ENCODE results near the gene TBC1D22A.
"Not testable (repeated sequence)": the region's sequence is repeated elsewhere in the genome, so short reads cannot be mapped to it uniquely, and the experiment has no call there.

TBC1D22A gene

GRCh38 chr22:47154621-47155081 lies 392.2 kb downstream of the TBC1D22A start:
- no peak for DNase-seq (ENCODE audit: low read depth in 2 of 2)

DNA sequence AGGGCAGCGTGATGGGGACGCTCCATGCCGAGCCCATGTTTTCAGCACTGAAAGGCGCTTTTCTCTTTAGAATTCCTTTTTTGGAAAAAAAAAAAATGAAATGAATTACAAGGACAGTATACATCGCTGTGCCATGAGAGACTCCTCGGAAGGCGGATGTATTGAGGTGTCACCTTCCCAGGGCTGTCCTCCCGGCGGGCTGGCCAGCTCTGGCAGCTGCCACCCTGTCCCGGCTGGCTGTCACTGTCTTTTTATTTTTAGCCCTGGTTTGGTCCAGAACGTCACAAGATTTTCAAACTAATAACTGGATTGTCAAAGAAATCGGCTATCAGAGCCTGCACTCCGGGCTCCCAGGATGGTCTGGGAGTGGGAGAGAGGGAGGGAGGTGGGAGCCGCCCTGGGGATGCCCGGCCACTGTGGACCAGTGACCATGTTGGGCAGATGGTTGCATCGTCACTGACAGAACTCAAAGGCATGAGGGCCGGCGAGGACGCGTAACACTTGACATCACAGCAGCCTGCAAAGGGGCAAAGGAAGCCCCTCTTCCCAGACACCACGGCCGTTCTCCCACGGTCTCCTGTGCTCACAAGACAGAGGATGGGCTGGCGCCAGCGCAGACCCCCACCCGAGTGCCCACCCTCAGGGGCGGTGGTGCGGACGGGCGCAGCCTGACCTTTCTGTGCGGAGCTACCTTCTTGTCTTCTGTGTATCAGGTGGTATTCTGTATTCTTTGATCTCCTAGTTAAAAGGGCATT lies 392.9 kb downstream of the TBC1D22A start:
- no peak for DNase-seq (ENCODE audit: low read depth in 2 of 2)

DNA sequence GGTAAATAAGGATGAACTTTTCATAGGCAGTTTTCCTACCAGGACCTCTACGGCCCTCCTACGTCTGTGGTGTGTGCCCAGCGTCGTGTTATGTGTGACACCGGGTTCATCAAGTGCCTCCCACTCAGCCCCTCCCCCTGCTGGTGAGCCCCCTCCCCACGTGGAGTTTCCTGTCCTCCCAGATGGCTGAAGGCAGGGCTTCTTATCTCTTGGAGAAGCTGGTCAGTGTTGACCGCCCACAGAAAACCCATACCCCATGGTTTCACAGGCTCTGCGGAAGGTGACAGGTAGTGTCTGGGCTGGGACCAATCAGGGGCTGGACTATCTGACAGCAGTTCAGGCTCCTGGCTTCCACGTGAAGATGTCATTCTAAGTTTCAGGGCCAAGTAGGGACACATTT lies 393.5 kb downstream of the TBC1D22A start:
- no peak for DNase-seq (ENCODE audit: low read depth in 2 of 2)

DNA sequence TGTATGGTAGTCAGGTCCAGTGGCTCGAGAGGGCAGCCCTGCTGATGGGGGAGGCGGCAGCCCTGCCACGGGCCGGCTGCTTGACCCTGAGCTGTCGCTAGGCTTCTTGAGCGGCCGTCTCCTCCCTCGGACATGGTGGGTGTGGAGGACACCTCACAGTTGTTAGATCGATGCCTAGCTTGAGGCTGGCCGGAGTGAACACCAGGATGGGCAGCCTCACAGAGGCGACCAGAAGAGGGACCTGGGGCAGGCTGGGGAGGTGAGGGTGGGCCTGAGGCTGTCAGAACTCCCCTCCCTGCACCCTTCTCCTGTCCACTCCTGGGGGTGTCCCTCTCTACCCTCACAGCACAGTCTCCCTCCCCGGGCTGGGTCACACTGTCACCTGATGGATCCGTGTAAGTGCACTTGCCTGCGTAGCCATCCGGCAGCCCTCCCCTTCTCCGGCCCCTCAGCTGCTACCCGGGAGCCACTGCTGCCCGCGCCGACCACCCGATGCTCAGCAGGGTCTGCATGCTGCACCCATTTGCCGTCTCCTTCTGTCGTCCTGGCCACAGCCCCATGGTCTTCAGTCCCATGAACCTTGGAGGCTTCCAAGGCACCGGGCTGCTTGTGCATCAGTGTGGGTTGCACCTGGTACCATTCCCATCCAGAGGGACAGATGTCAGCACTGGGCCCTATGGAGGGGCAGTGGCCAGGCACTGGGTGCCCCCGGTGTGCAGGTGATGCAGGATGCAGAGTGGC lies 394.1 kb downstream of the TBC1D22A start:
- no peak for DNase-seq (ENCODE audit: low read depth in 2 of 2)

DNA sequence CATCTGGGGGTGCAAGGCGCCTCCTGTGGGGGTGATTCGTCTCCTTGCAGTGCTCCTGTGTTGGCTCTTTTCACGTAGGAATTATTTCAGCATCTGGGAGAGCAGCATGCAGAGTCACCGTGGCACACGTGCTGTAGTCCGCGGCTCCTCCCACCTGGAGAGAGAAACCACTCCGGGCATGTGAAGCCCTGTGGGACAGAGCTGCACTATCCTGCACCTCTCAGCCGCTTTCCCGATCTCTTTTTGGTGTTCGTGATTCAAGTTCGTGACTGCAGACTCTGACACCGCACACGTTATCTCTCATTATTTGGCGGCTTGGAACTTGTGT lies 394.6 kb downstream of the TBC1D22A start:
- no peak for DNase-seq (ENCODE audit: low read depth in 2 of 2)

DNA sequence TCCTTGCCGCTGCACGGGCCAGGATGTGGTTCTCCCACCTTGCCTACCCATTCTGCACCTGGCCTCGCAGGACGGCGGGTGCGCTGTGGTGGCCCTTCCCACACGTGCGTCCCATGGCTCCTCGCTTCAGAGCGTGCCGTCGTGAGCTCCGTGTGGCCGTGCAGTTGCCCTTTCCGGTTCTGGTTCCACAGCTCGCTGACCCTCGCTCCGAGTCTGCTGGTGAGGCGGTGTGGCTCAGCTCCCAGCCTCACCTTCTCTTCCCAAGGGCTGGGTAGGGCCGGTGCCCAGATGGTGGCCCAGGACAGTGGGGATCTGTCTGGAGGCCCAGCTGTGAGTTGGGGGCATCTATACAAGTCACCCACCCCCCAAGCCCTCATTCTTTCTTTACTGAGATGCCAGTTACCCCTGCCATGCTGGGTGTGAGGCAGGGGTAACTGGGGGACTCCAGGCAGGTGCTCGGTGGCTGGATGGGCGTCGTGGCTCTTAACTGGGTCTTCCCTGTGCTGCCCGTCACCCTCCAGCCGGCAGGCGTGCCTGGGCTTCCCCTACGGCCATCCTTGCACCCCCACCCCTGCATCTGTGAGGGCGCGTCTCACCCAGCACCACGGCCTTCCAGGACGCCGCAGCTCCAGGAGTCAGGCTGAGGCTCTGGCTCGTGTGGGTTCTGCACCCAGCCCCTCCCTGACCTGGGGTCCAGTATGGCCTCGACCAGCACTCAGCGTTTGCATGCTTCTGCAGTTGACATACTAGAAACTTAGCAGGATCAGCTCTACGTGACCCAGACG lies 395.2 kb downstream of the TBC1D22A start:
- no peak for DNase-seq (ENCODE audit: low read depth in 2 of 2)

DNA sequence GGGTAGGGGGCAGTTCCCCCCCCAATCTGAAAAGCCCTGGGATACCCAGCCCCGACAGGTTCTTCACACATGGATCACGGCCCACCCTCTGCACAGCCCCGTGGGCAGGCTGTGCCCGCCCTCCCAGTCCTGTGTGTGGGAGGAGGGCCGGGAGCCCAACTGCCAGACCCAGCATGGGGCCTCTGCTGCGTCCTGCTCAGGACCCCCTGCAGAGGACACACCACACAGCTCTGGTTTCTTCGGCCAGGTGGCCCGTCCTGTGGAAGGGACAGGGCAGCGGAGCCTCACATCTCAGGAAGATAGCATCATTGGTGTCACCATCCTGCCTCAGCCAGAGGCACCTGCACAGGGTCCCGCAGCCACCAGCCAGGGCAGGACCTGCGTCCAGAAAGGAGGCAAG lies 396.0 kb downstream of the TBC1D22A start:
- no peak for DNase-seq (ENCODE audit: low read depth in 2 of 2)

- no peak for DNase-seq (ENCODE audit: low read depth in 2 of 2)
Observed at GRCh38 chr22:47159592-47159991, 397.1 kb downstream of the TBC1D22A start.

GRCh38 chr22:47160141-47160541 lies 397.7 kb downstream of the TBC1D22A start:
- no peak for DNase-seq (ENCODE audit: low read depth in 2 of 2)

GRCh38 chr22:47160781-47161520 lies 398.5 kb downstream of the TBC1D22A start:
- DNase-seq (ENCODE audit: low read depth in 2 of 2): no peak

GRCh38 chr22:47161631-47162030 lies 399.2 kb downstream of the TBC1D22A start:
- DNase-seq (ENCODE audit: low read depth in 2 of 2): no peak

DNA sequence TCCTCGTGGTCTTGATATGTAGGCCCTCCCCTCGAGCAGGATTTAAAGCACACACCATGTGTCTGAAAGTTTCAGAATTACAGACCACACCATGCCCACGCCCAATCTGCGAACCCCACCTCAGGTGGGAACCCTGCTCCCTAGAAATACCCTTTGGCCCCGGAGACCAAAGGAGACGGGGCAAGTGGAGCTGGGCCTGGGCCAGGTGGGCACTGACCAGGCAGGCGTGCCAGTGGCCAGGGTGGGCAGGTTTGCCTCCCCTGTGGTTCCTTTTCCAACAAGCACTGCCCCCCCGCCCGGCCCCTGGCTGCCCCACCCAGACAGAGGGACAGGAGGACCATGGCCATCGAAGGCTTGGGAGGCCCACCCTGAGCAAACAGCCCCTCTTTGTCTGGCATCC lies 400.4 kb downstream of the TBC1D22A start:
- DNase-seq (ENCODE audit: low read depth in 2 of 2): no peak

- no peak for DNase-seq (ENCODE audit: low read depth in 2 of 2)
Observed at GRCh38 chr22:47163481-47163855, 401.0 kb downstream of the TBC1D22A start.

DNA sequence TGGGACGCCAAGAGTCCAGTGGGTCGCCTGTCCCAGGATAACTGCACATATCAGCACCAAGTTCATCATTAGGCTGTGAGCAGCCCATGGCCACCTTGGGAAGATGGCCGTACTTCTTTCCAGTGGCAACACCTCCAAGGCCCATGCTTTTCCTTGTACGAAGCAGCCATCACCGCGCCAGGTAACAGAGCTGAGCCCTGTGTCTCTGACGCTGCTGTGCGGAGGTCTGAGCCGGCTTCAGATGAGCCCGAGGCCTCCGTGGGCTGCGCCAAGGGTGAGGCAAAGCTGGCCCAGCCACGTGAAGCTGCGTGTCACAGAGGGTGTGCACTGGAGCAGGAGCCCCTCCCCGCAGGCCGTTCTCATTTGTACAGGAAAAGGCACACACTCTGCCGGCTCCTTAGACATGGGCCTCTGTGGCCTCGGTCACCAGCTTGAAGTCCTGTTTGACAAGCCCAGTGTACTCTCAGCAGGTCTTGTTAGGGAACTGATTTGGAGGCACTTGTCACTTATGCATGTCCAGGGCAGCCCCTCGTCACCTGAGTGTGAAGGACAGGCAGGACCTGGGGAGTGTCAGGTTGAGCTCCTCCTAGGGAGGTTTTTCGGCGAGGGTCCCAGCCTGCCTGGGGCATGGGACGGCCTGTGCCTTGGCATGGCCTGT lies 401.5 kb downstream of the TBC1D22A start:
- DNase-seq (ENCODE audit: low read depth in 2 of 2): no peak

DNA sequence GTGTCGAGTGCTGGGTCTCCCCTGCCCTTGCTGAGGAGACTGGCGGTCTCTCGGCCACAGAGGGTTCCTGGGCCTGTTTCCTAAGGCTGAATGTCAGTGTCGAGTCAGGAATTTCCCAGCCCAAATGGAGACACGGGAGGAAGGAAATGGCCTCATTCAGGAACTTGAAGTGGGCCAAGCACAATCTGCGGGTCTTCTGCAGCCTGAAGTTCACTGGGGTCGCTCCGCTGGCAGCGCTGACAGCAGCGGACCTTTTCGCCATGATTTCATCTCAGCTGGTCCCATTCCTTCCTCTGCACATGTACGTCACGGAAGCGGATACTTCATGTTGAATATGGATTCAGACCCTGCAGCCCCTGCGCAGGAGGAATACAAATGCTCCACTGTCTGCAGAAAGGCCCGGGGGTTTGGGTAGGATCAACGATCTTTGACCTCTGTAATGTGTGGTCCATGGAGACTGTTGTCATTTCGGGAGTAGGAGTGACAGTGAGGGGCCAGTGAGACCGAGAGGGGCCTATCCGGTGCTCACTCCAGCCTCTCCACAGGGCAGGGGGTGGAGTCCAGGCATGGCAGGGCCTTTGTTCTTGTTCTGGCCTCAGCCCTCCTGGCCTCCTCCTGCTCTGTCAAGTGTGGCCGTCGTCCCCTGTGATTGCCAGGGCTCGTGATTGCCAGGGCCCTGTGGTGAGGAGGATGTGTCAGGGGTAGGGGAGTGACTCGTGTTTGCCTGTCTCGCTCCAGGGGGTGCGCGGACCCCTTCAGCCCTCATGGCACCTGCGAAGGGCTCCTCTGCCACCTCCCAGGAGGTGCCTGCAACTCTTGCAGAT lies 402.3 kb downstream of the TBC1D22A start:
- DNase-seq (ENCODE audit: low read depth in 2 of 2): no peak

GRCh38 chr22:47165338-47166032 lies 403.0 kb downstream of the TBC1D22A start:
- no peak for DNase-seq (ENCODE audit: low read depth in 2 of 2)

GRCh38 chr22:47166033-47166404 lies 403.6 kb downstream of the TBC1D22A start:
- no peak for DNase-seq (ENCODE audit: low read depth in 2 of 2)

- DNase-seq (ENCODE audit: low read depth in 2 of 2): no peak
Observed at GRCh38 chr22:47166446-47167016, 404.1 kb downstream of the TBC1D22A start.

- no peak for DNase-seq (ENCODE audit: low read depth in 2 of 2)
Observed at GRCh38 chr22:47167056-47167455, 404.6 kb downstream of the TBC1D22A start.

DNA sequence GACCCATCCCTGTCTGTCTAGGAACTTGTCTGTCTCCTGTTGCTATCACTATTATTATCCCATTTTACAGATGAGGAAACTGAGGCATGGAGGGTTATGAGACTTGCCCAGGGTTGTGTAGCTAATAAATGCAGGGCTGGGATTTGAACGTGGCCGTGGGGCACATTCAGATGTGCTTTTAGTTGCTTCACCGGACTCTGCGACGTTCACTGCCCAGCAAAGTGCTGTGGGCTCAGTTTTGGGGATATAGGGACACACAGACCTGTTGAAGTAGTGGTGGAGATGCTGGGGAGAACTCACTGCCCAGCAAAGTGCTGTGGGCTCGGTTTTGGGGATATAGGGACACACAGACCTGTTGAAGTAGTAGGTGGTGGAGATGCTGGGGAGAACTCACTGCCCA lies 405.5 kb downstream of the TBC1D22A start:
- not testable (repeated sequence) for DNase-seq (ENCODE audit: low read depth in 2 of 2)

Data from fibroblast of skin of left quadriceps (primary cell).